ENCODE measurements around the gene ARHGAP21. TPM values are rescaled to one million over a fixed set of nuclear protein-coding genes. Genes with fewer than 3 reads are reported as not detected.

ARHGAP21 gene
- total RNA-seq, 4 donors from 2014 or later: 35.1 to 60.5 (median 54.1) TPM

GRCh38 chr10:24697080-24697479 lies 26.6 kb downstream of the ARHGAP21 start:
- Histone ChIP-seq H3K27me3 (no peaks in the 10 kb centered on the region), H3K9me3 (no peaks in the 10 kb centered on the region), H3K4me3 (no peak overlapping the region), H3K27ac (peak overlapping the region in 3 of 4 donors; percentile 55 to 70 (median 68)), H3K36me3 (no peaks in the 10 kb centered on the region), H3K4me1 (peaks cover 41 to 42% of the 10 kb centered on the region in 2 donors)
- DNase-seq (no peak), ATAC-seq (no peak)
- intact Hi-C loops (cut with DNase I; ENCODE audit: low total_unique reads): no loop called here
- no peak for TF ChIP-seq CTCF (IDR thresholded peaks at IDR 0.05 in 4 of 5, conservative IDR thresholded peaks at IDR 0.05 in 1 of 5)
- TF ChIP-seq POLR2A (IDR thresholded peaks at IDR 0.05): no peak
- in situ Hi-C loops (cut with MboI; ENCODE audit: low sequenced_read_pairs in 4 of 4): no loop called here

- Histone ChIP-seq H3K27me3 (no peaks in the 10 kb centered on the region), H3K4me1 (peaks cover 43 to 57% of the 10 kb centered on the region in 2 donors), H3K9me3 (no peaks in the 10 kb centered on the region), H3K27ac (peak overlapping the region; percentile 36 to 70 (median 62)), H3K36me3 (no peaks in the 10 kb centered on the region), H3K4me3 (no peak overlapping the region)
- intact Hi-C loops (cut with DNase I; ENCODE audit: low total_unique reads) (no loop called here), in situ Hi-C loops (cut with MboI; ENCODE audit: low sequenced_read_pairs in 4 of 4) (no loop called here)
- TF ChIP-seq CTCF (IDR thresholded peaks at IDR 0.05 in 4 of 5, conservative IDR thresholded peaks at IDR 0.05 in 1 of 5) (no peak), POLR2A (IDR thresholded peaks at IDR 0.05) (no peak)
- peak in 1 of 2 donors; percentile 61 for ATAC-seq
- DNase-seq: no peak
Measured at GRCh38 chr10:24695452-24695851, 28.2 kb downstream of the ARHGAP21 start.

GRCh38 chr10:24694086-24694485 lies 29.6 kb downstream of the ARHGAP21 start:
- peaks cover 45 to 49% of the 10 kb centered on the region in 2 donors for H3K4me1 ChIP-seq
- DNase-seq (no peak), ATAC-seq (no peak)
- no peaks in the 10 kb centered on the region for H3K9me3 ChIP-seq
- H3K4me3 ChIP-seq: no peak overlapping the region
- in situ Hi-C loops (cut with MboI; ENCODE audit: low sequenced_read_pairs in 4 of 4): no loop called here
- TF ChIP-seq CTCF (IDR thresholded peaks at IDR 0.05 in 4 of 5, conservative IDR thresholded peaks at IDR 0.05 in 1 of 5) (no peak), POLR2A (IDR thresholded peaks at IDR 0.05) (no peak)
- intact Hi-C loops (cut with DNase I; ENCODE audit: low total_unique reads): no loop called here
- peak overlapping the region in 2 of 4 donors; percentile 3 to 70 for H3K27ac ChIP-seq
- no peaks in the 10 kb centered on the region for H3K27me3 ChIP-seq
- no peaks in the 10 kb centered on the region for H3K36me3 ChIP-seq

- peak; percentile 93 for ATAC-seq
- Histone ChIP-seq H3K4me3 (no peak overlapping the region), H3K36me3 (no peaks in the 10 kb centered on the region), H3K27me3 (no peaks in the 10 kb centered on the region), H3K4me1 (peaks cover 38 to 48% of the 10 kb centered on the region in 2 donors), H3K27ac (peak overlapping the region; percentile 27 to 71 (median 53)), H3K9me3 (no peaks in the 10 kb centered on the region)
- TF ChIP-seq CTCF (IDR thresholded peaks at IDR 0.05 in 4 of 5, conservative IDR thresholded peaks at IDR 0.05 in 1 of 5) (no peak), POLR2A (IDR thresholded peaks at IDR 0.05) (no peak)
- peak; percentile 44 to 59 for DNase-seq
- in situ Hi-C loops (cut with MboI; ENCODE audit: low sequenced_read_pairs in 4 of 4): no loop called here
- intact Hi-C loops (cut with DNase I; ENCODE audit: low total_unique reads): no loop called here
Measured at GRCh38 chr10:24690961-24691512, 32.6 kb downstream of the ARHGAP21 start.
